KMS-11 (cell line): ENCODE data around the gene HHATL.

ENCODE experiments used
- H2AFZ ChIP-seq: fragments of 200-600 bp; sonication (generic); 2 replicates; pipeline ENCODE4 v1.6.1; 2016; ENCODE audit warnings: antibody characterized with exemption, mixed run types, low read depth
- H3K27ac ChIP-seq: fragments of 200-600 bp; sonication (generic); 2 replicates; pipeline ENCODE4 v1.6.1; 2016; ENCODE audit warnings: mild to moderate bottlenecking, mixed run types
- H3K27me3 ChIP-seq: fragments of 200-600 bp; sonication (generic); 2 replicates; pipeline ENCODE4 v1.6.1; 2017; ENCODE audit warnings: mild to moderate bottlenecking, low read depth, mixed run types, moderate library complexity; ENCODE audit not compliant: insufficient read depth
- H3K36me3 ChIP-seq: fragments of 200-600 bp; sonication (generic); 2 replicates; pipeline ENCODE4 v1.6.1; 2017; ENCODE audit warnings: mild to moderate bottlenecking, mixed run types; ENCODE audit not compliant: insufficient read depth
- H3K4me1 ChIP-seq: fragments of 200-600 bp; sonication (generic); 2 replicates; pipeline ENCODE4 v1.6.1; 2016; ENCODE audit warnings: mild to moderate bottlenecking, low read depth, mixed run types; ENCODE audit not compliant: poor library complexity, severe bottlenecking
- H3K4me2 ChIP-seq: fragments of 200-600 bp; sonication (generic); 2 replicates; pipeline ENCODE4 v1.7.0; 2016; ENCODE audit warnings: mild to moderate bottlenecking, mixed run types
- H3K4me3 ChIP-seq: fragments of 200-600 bp; sonication (generic); IDR thresholded peaks from 2 replicates; pipeline ENCODE4 v1.6.1; 2017; ENCODE audit warnings: low read depth, low read length, mixed read lengths; ENCODE audit not compliant: insufficient read depth
- H3K79me2 ChIP-seq: fragments of 200-600 bp; sonication (generic); 2 replicates; pipeline ENCODE4 v1.6.1; 2016; ENCODE audit warnings: low read depth, mixed run types; ENCODE audit not compliant: insufficient read depth
- H3K9ac ChIP-seq: fragments of 200-600 bp; sonication (generic); 2 replicates; pipeline ENCODE4 v1.6.1; 2016; ENCODE audit warnings: mild to moderate bottlenecking, mixed run types
- H4K20me1 ChIP-seq: fragments of 200-600 bp; sonication (generic); 2 replicates; pipeline ENCODE4 v1.6.1; 2016; ENCODE audit warnings: mild to moderate bottlenecking, mixed run types; ENCODE audit not compliant: insufficient read depth
- TF ChIP-seq, protein P1 (sequence below): fragments of 200-600 bp; sonication (generic); conservative IDR thresholded peaks from 2 replicates; pipeline ENCODE4 v1.6.1; 2017; ENCODE audit warnings: low read depth, mild to moderate bottlenecking, antibody characterized with exemption, low read length, moderate library complexity, mixed read lengths

Gene HHATL

DNA sequence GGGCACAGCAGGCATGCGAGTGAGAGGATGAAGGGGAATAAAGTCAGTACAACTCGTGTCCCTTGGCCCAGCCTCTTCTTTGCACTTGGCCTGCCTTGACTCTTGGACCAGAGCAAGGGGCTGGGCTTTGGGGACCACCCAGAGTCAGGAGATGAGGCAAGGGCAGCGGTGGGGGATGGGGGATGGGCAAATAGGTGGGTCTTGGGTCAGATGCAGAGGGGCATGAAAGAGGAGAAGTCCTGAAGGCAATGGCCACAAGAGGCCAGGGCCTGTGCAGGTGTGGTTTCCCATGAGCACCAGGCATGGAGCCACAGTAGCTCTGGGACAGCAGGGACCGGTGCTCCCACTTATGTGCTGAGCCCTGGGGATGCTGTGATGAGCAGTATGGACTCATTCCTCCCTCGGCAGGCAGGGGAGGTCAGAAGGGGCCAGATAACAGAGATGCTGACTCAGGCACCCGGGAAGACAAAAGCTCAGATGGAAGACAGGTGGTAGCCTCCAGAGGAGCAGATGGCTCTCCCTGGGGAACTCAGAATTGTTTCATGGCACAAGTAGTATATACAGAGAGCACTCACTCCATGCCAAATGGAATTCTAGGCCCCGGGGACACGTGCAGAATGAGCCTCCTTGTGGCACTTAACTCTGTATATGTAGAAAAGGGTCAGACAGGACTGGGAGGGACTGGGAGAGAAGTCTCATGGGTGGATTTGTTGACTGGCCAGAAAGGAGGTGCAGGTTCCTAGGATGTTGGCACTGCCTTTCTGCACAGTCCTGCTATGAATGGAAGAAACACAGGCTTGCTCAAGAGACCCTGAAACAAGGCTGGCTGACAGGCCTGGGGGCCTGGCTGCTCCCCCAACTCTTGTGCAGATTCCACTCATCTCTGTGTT lies 34.8 kb downstream of the HHATL start:
- no peaks in the 10 kb centered on the region for H3K36me3 ChIP-seq
- H4K20me1 ChIP-seq = no peaks in the 10 kb centered on the region
- no peaks in the 10 kb centered on the region for H3K79me2 ChIP-seq
- H3K4me1 ChIP-seq = no peaks in the 10 kb centered on the region
- no peak overlapping the region for H3K9ac ChIP-seq
- TF ChIP-seq, protein P1, sequence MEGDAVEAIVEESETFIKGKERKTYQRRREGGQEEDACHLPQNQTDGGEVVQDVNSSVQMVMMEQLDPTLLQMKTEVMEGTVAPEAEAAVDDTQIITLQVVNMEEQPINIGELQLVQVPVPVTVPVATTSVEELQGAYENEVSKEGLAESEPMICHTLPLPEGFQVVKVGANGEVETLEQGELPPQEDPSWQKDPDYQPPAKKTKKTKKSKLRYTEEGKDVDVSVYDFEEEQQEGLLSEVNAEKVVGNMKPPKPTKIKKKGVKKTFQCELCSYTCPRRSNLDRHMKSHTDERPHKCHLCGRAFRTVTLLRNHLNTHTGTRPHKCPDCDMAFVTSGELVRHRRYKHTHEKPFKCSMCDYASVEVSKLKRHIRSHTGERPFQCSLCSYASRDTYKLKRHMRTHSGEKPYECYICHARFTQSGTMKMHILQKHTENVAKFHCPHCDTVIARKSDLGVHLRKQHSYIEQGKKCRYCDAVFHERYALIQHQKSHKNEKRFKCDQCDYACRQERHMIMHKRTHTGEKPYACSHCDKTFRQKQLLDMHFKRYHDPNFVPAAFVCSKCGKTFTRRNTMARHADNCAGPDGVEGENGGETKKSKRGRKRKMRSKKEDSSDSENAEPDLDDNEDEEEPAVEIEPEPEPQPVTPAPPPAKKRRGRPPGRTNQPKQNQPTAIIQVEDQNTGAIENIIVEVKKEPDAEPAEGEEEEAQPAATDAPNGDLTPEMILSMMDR = no peak
- H3K4me3 ChIP-seq = no peak overlapping the region
- no peak overlapping the region for H3K27ac ChIP-seq
- no peak overlapping the region for H2AFZ ChIP-seq
- H3K27me3 ChIP-seq = no peaks in the 10 kb centered on the region
- H3K4me2 ChIP-seq = no peak overlapping the region

DNA sequence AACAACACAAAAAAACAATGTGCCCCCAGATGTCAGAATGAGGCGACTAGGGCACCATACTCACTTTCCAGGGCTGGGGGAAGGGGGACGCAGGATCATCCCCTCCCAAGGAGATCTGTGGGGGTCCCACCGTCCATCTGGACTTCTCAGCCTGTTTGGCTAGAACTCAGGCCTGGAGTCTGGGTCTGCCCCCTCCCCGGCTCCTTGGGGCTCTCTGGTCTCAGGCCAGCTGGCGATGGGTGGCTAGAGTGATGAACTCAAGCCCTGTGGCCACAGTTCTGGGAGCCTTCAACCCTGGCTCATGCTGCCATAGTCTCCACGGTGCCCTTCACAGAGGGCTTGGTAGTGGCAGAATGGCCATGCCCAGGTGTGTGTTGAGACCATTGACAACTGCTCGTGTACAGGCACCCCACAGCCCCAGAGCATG lies 35.5 kb downstream of the HHATL start:
- H3K27me3 ChIP-seq = no peaks in the 10 kb centered on the region
- no peaks in the 10 kb centered on the region for H3K36me3 ChIP-seq
- H2AFZ ChIP-seq = no peak overlapping the region
- no peak overlapping the region for H3K4me2 ChIP-seq
- no peaks in the 10 kb centered on the region for H3K4me1 ChIP-seq
- TF ChIP-seq, protein P1 = no peak
- H3K9ac ChIP-seq = no peak overlapping the region
- no peak overlapping the region for H3K4me3 ChIP-seq
- no peaks in the 10 kb centered on the region for H4K20me1 ChIP-seq
- H3K79me2 ChIP-seq = no peaks in the 10 kb centered on the region
- no peak overlapping the region for H3K27ac ChIP-seq

DNA sequence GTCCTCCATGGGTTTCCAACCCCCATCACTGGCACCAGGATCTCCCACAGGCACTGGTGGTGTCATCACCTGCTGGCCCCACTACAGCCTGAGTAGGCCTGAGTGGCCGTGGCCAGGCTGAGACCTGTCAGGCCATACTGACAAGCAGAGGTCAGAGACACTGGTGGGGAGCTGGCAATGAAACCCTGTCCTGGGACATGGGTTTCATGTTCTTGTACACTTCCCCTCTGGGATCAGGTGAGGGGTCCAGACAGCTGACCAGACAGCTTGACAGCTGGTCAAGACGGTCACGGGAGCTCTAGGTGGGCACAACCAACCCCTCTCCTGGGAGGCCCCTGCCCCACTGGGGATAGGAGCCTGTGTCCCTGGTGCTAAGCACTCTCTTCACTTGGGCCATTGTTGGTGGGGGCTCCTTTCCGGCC lies 36.0 kb downstream of the HHATL start:
- no peaks in the 10 kb centered on the region for H3K27me3 ChIP-seq
- no peaks in the 10 kb centered on the region for H3K4me1 ChIP-seq
- no peak overlapping the region for H2AFZ ChIP-seq
- no peaks in the 10 kb centered on the region for H4K20me1 ChIP-seq
- no peaks in the 10 kb centered on the region for H3K79me2 ChIP-seq
- no peak overlapping the region for H3K4me3 ChIP-seq
- H3K9ac ChIP-seq = no peak overlapping the region
- H3K4me2 ChIP-seq = no peak overlapping the region
- H3K36me3 ChIP-seq = no peaks in the 10 kb centered on the region
- H3K27ac ChIP-seq = no peak overlapping the region
- TF ChIP-seq, protein P1 = no peak

DNA sequence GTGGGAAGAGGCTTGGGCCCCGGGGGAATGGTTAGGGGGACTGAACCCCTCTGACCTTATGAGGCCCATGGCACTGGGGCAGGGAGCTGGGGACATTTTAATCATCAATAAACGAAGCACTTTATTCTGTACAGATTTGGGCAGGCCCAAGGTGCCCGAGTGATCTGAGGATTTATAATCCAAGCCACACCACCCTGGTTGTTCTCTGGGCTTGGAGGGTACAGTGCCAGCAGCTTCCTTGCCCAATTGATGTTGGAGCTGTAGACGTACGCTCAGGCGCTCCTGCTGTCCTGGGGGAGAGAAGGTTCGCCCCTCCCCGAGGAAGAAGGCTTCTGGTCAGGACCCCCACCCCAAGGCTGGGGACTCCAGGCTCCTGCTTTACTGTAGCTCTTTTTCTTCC lies 36.6 kb downstream of the HHATL start:
- Histone ChIP-seq H4K20me1 (no peaks in the 10 kb centered on the region), H2AFZ (no peak overlapping the region), H3K79me2 (no peaks in the 10 kb centered on the region), H3K9ac (no peak overlapping the region), H3K4me2 (no peak overlapping the region), H3K36me3 (no peaks in the 10 kb centered on the region), H3K4me3 (no peak overlapping the region), H3K27me3 (no peaks in the 10 kb centered on the region), H3K27ac (no peak overlapping the region), H3K4me1 (no peaks in the 10 kb centered on the region)
- TF ChIP-seq, protein P1 = no peak
